ENCODE data around the gene TMEM202.
A peak's percentile ranks its signal among the peaks of the same experiment; 100 is the strongest.

TMEM202 gene

GRCh38 chr15:72397796-72398588, at the start of gene TMEM202:
Gene TMEM202, plus strand, starts transcription at chr15:72398305. Its CDS starts 22 bp downstream, at chr15:72398327.
- CTCF ChIA-PET, result no interaction called here

GRCh38 chr15:72353266-72353665, 44.8 kb upstream of the TMEM202 start:
- TF ChIP-seq CTCF (IDR thresholded peaks at IDR 0.05; ENCODE audit: insufficient read depth, low read length, missing control alignments), result no peak
- ChIA-PET POLR2A (no interaction called here), CTCF (no interaction called here)
- DNase-seq (ENCODE audit: low read depth, low spot score), result no peak
- H3K4me3 ChIP-seq (ENCODE audit: low read depth, low read length), result no peak overlapping the region

More at GRCh38 chr15:72397796-72398588, at the start of gene TMEM202:
- POLR2A ChIA-PET, result no interaction called here
- no peak for TF ChIP-seq CTCF (IDR thresholded peaks at IDR 0.05; ENCODE audit: insufficient read depth, low read length, missing control alignments)
- DNase-seq (ENCODE audit: low read depth, low spot score), result no peak
- no peak within 1 kb of the TSS for H3K4me3 ChIP-seq (ENCODE audit: low read depth, low read length)

DNA sequence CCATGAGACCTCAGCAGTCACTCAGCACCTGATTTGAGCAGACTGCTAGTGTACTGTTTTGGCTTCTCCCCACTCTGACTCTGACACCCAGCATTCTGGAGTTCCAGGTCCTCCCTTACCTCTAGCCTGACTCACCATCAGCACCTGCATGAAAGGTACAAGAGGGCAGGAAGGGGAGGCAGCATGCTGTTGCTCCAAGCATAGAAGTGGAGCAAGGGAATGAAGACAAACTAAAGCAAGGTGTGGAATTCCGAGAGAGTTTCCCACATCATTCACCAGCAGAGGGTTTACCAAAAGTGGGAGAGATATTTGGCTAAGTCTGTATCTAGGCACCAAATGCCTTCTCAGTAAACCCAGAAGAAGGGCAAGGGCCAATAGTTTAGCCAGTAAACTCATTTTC, 43.6 kb upstream of the TMEM202 start:
- CTCF ChIA-PET, result no interaction called here
- no peak for DNase-seq (ENCODE audit: low read depth, low spot score)
- no peak overlapping the region for H3K4me3 ChIP-seq (ENCODE audit: low read depth, low read length)
- POLR2A ChIA-PET, result no interaction called here
- TF ChIP-seq CTCF (IDR thresholded peaks at IDR 0.05; ENCODE audit: insufficient read depth, low read length, missing control alignments), result no peak

GRCh38 chr15:72358121-72358520, 40.0 kb upstream of the TMEM202 start:
- no peak overlapping the region for H3K4me3 ChIP-seq (ENCODE audit: low read depth, low read length)
- ChIA-PET CTCF (interaction anchor here (1.2 kb wide), 1 partner anchor 242 kb away, joined by 3 read pairs; no protein-coding TSS in a partner anchor), POLR2A (no interaction called here)
- no peak for TF ChIP-seq CTCF (IDR thresholded peaks at IDR 0.05; ENCODE audit: insufficient read depth, low read length, missing control alignments)
- no peak for DNase-seq (ENCODE audit: low read depth, low spot score)

DNA sequence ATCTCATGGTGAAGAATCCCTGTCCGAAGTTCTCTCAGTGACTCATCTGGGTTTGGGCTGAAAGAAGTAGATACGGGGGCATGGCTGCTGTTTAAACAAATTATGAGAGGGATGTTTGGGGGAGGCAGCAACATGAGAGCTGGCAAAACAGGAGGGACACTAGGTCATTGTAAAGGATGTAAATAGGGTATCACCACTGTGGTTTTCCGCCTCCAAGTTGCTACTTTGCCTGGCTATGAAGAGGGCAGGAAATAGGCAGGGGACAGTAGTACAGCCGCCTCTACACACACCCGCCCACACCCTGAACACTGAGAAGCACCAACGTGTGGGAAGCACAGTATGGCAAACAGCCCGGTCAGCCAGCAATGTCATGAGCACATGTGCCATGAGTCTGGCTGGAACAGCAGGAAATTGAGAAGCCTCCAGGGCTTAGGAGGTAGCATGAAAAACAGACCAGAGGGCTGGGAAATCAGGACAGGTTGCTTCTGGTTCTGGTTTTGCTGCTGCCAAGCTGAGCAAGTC, 39.4 kb upstream of the TMEM202 start:
- DNase-seq (ENCODE audit: low read depth, low spot score), result peak; percentile 33
- POLR2A ChIA-PET, result no interaction called here
- H3K4me3 ChIP-seq (ENCODE audit: low read depth, low read length), result no peak overlapping the region
- no peak for TF ChIP-seq CTCF (IDR thresholded peaks at IDR 0.05; ENCODE audit: insufficient read depth, low read length, missing control alignments)
- CTCF ChIA-PET, result interaction anchor here (1.2 kb wide), 1 partner anchor 241 kb away, joined by 3 read pairs; no protein-coding TSS in a partner anchor

GRCh38 chr15:72361176-72361575, 36.9 kb upstream of the TMEM202 start:
- ChIA-PET CTCF (no interaction called here), POLR2A (interaction anchor here (0.8 kb wide), 1 partner anchor 21 kb away, joined by 4 read pairs; no protein-coding TSS in a partner anchor)
- no peak for TF ChIP-seq CTCF (IDR thresholded peaks at IDR 0.05; ENCODE audit: insufficient read depth, low read length, missing control alignments)
- no peak for DNase-seq (ENCODE audit: low read depth, low spot score)
- no peak overlapping the region for H3K4me3 ChIP-seq (ENCODE audit: low read depth, low read length)
